GM19397 (cell line): ENCODE results near the gene PTPRG.

Experiments
- ATAC-seq: cut with Tn5 transposase; IDR thresholded peaks from one replicate; pipeline ENCODE4 v1.9.1; 2021; ENCODE audit warnings: mild to moderate bottlenecking, moderate library complexity; ENCODE audit not compliant: unreplicated experiment

The PTPRG gene

GRCh38 chr3:62289922-62290321 lies 728.6 kb downstream of the PTPRG start:
- ATAC-seq = no peak

GRCh38 chr3:62293051-62293780 lies 731.8 kb downstream of the PTPRG start:
- ATAC-seq = no peak

GRCh38 chr3:62295571-62295970 lies 734.2 kb downstream of the PTPRG start:
- ATAC-seq = no peak

- no peak for ATAC-seq
These were observed 739.2 kb downstream of the PTPRG start for GRCh38 chr3:62300617-62301016.

- no peak for ATAC-seq
These were observed 750.8 kb downstream of the PTPRG start for GRCh38 chr3:62312201-62312600.

GRCh38 chr3:62316525-62316924 lies 755.2 kb downstream of the PTPRG start:
- no peak for ATAC-seq

- ATAC-seq = no peak
These were observed 757.0 kb downstream of the PTPRG start for GRCh38 chr3:62318365-62318751.

- ATAC-seq = peak; percentile 98
These were observed 757.6 kb downstream of the PTPRG start for GRCh38 chr3:62318752-62319569.

- no peak for ATAC-seq
These were observed 758.3 kb downstream of the PTPRG start for GRCh38 chr3:62319570-62320243.

- no peak for ATAC-seq
These were observed 761.9 kb downstream of the PTPRG start for GRCh38 chr3:62323241-62323640.

- ATAC-seq = no peak
These were observed 764.5 kb downstream of the PTPRG start for GRCh38 chr3:62325896-62326295.

GRCh38 chr3:62329971-62330370 lies 768.6 kb downstream of the PTPRG start:
- ATAC-seq = no peak

GRCh38 chr3:62332017-62332416 lies 770.6 kb downstream of the PTPRG start:
- no peak for ATAC-seq

GRCh38 chr3:62332835-62333244 lies 771.5 kb downstream of the PTPRG start:
- no peak for ATAC-seq

GRCh38 chr3:62335196-62335595 lies 773.8 kb downstream of the PTPRG start:
- ATAC-seq = no peak

- ATAC-seq = no peak
These were observed 782.4 kb downstream of the PTPRG start for GRCh38 chr3:62343755-62344154.
